Upper lobe of right lung (tissue), 1 donor: ENCODE measurements around the gene LGALS1. TPM values are rescaled to one million over a fixed set of nuclear protein-coding genes. Genes with fewer than 3 reads are reported as not detected.

Experiments
- ATAC-seq: fragments of 200-7000 bp; cut with Tn5 transposase; one replicate; pipeline ENCODE4 v1.9.1; 2020; ENCODE audit warnings: mild to moderate bottlenecking, moderate library complexity
- DNase-seq: peaks from one replicate; pipeline ENCODE4 v3.0.0-alpha.2; 2020
- H3K27ac ChIP-seq: fragments of 200-600 bp; one replicate; pipeline ENCODE4 v1.8.0; 2022
- H3K27me3 ChIP-seq: fragments of 200-600 bp; one replicate; pipeline ENCODE4 v1.8.0; 2022; ENCODE audit warnings: mild to moderate bottlenecking
- H3K36me3 ChIP-seq: fragments of 200-600 bp; one replicate; pipeline ENCODE4 v1.8.0; 2022
- H3K4me1 ChIP-seq: fragments of 200-600 bp; one replicate; pipeline ENCODE4 v1.8.0; 2022
- H3K4me3 ChIP-seq: fragments of 200-600 bp; one replicate; pipeline ENCODE4 v1.8.0; 2022; ENCODE audit warnings: mild to moderate bottlenecking
- H3K9me3 ChIP-seq: fragments of 200-600 bp; one replicate; pipeline ENCODE4 v1.8.0; 2022
- intact Hi-C: fragments of 100-400 bp; cut with DNase I; formaldehyde crosslinking; loops from one replicate; pipeline ENCODE4 v1.11.0; 2022
- total RNA-seq: library from RNA; stranded (reverse); fragmentation: NEBNext Ultra II Directional; extraction: Animal tissue kit (Norgen Biotek cat#: 25700); gene quantifications from one replicate; pipeline ENCODE4 v1.2.1, GENCODE V29; 2021
- TF ChIP-seq, protein P1 (sequence below): fragments of 200-600 bp; IDR thresholded peaks from one replicate; pipeline ENCODE4 v1.8.0; 2022; ENCODE audit warnings: antibody characterized with exemption
- donor health status: DM: no; HTN: yes; CAD: no; lungs with severe emphysema.

Gene LGALS1
- total RNA-seq, 1 donor from 2014 or later: 340 TPM

DNA sequence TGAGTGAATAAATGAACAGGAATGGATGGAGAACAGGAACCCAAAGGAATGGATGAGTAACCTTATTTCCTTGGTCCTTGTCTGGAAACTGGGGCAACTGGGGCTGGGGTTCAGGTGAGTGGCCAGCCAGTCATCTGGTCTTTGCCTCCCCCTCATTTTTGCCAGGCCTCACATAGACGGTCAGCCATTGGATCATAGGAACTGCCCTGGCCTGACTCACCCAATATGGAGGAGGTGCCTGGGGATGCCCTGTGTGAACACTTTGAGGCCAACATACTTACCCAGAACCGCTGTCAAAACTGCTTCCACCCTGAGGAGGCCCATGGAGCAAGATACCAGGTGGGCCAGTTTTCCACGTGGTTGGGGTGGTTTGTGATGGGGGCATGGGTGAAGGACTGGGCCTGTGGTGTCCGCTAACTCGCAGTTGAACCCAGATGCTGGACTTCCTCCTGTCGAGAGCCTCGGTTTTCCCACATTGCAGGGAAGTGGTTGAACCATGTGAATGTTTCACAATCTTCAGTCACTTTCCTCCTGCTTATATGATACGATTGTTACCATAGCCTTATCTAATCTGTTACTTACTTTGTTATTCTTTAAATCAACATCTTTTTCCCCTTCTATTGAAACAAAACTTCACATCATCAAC, 25.8 kb downstream of the LGALS1 start:
- H3K27ac ChIP-seq: no peak overlapping the region

DNA sequence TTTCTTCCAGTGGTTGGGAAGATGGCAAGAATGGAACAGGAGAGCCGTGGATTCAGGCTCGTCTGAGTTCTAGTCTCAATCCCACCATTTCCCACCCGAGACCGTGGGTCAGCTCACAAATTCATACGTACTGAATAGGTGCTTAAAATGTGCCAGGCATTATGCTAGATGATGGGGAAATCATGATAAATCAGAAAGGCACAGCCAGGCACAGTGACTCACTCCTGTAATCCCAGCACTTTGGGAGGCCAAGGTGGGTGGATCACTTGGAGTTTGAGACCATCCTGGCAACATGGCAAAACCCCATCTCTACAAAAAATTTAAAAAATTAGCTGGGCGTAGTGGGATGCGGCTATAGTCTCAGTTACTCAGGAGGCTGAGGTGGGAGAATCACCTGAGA, 28.5 kb downstream of the LGALS1 start:
- TF ChIP-seq, protein P1, sequence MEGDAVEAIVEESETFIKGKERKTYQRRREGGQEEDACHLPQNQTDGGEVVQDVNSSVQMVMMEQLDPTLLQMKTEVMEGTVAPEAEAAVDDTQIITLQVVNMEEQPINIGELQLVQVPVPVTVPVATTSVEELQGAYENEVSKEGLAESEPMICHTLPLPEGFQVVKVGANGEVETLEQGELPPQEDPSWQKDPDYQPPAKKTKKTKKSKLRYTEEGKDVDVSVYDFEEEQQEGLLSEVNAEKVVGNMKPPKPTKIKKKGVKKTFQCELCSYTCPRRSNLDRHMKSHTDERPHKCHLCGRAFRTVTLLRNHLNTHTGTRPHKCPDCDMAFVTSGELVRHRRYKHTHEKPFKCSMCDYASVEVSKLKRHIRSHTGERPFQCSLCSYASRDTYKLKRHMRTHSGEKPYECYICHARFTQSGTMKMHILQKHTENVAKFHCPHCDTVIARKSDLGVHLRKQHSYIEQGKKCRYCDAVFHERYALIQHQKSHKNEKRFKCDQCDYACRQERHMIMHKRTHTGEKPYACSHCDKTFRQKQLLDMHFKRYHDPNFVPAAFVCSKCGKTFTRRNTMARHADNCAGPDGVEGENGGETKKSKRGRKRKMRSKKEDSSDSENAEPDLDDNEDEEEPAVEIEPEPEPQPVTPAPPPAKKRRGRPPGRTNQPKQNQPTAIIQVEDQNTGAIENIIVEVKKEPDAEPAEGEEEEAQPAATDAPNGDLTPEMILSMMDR: no peak
- H3K27ac ChIP-seq: no peak overlapping the region
- H3K27me3 ChIP-seq: no peaks in the 10 kb centered on the region
- peaks cover 9% of the 10 kb centered on the region for H3K4me1 ChIP-seq
- no peak for DNase-seq
- intact Hi-C loops: no loop called here
- no peak overlapping the region for H3K4me3 ChIP-seq
- no peak for ATAC-seq
- no peaks in the 10 kb centered on the region for H3K9me3 ChIP-seq
- H3K36me3 ChIP-seq: no peaks in the 10 kb centered on the region

More for the DNA sequence above, 25.8 kb downstream of the LGALS1 start:
- Histone ChIP-seq H3K4me3 (no peak overlapping the region), H3K36me3 (no peaks in the 10 kb centered on the region), H3K27me3 (no peaks in the 10 kb centered on the region), H3K9me3 (no peaks in the 10 kb centered on the region), H3K4me1 (peaks cover 18% of the 10 kb centered on the region)
- intact Hi-C loops: no loop called here
- ATAC-seq (peak; percentile 45), DNase-seq (no peak)
- TF ChIP-seq, protein P1: no peak

DNA sequence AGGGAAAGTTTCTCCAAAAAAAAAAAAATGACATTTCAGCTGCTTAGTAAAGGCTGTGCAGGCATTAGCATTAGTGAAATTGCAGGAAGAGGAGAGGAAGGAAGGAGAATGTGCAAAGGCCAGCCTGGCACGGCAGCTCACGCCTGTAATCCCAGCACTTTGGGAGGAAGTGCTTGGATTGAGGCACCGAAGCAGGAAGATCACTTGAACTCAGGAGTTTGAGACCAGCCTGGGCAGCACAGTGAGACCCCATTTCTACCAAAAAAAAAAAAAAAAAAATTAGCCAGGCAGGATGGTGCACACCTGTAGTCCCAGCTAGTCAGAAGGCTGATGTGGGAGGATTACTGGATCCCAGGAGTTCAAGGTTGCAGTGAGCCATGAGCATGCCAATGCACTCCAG, 29.2 kb downstream of the LGALS1 start:
- intact Hi-C loops: no loop called here
- no peak for DNase-seq
- no peak overlapping the region for H3K27ac ChIP-seq
- no peaks in the 10 kb centered on the region for H3K36me3 ChIP-seq
- no peak for ATAC-seq
- TF ChIP-seq, protein P1: no peak
- peaks cover 9% of the 10 kb centered on the region for H3K4me1 ChIP-seq
- H3K9me3 ChIP-seq: no peaks in the 10 kb centered on the region
- no peaks in the 10 kb centered on the region for H3K27me3 ChIP-seq
- H3K4me3 ChIP-seq: no peak overlapping the region

DNA sequence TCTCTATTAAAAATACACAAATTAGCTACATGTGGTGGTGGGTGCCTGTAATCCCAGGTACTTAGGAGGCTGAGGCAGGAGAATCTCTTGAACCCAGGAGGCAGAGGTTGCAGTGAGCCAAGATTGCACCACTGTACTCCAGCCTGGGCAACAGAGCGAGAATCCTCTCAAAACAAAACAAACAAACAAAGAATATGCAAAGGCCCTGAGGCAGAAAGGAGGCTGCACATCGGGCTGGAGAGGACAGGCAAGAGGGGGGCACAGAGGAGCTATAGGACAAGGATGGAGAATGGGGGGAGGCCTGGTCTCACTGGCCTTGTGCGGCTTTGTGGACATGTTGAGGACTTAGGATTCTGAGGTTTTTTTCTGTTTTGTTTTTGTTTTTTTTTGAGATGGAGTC, 29.8 kb downstream of the LGALS1 start:
- no peaks in the 10 kb centered on the region for H3K36me3 ChIP-seq
- no peaks in the 10 kb centered on the region for H3K27me3 ChIP-seq
- intact Hi-C loops: no loop called here
- peaks cover 9% of the 10 kb centered on the region for H3K4me1 ChIP-seq
- no peak overlapping the region for H3K4me3 ChIP-seq
- no peaks in the 10 kb centered on the region for H3K9me3 ChIP-seq
- TF ChIP-seq, protein P1: no peak
- DNase-seq: no peak
- ATAC-seq: no peak
- no peak overlapping the region for H3K27ac ChIP-seq

DNA sequence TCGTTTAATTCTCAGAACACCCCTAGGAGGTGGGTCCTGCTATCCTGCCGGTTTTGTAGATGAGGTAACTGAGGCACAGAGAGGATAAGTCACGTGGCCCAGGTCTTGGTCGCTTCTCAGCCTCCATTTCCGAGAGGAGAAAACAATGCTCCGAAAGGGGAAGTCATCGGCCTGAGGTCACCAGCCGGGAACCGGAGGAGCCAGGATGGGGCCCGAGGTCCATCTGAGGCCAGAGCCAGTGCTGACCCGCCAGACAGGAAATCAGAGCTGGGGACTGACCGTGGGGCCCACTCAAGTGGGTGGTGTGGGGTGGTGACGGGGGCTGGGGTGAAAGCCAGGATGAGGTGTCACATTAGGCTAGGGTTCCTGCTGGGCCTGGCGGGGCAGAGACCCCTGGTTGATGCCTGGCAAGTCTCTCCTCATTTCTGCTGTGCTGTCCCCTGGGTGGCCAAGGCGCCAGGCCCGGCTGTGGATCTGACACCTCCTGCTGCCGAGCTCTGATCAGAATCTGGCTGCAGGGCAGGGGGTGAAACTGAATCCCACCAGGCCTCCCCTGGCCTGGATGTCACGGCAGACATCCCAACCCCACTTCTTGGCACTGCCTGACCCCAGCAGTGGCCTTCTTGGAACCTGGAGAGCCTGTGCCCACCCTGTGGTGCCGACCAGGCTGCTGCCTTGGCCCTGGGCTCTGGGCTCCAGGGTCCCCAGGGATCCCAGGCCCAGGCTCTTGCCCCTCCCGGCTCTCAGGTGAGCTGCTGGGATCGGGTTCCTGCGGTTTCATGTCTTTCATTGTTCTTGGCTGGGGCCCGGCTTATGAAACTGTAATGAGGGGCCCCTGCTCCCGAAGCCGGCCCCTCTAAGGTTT, 33.4 kb downstream of the LGALS1 start:
- intact Hi-C loops: no loop called here
- DNase-seq (no peak), ATAC-seq (peak; percentile 59)
- Histone ChIP-seq H3K9me3 (no peaks in the 10 kb centered on the region), H3K27me3 (no peaks in the 10 kb centered on the region), H3K27ac (no peak overlapping the region), H3K4me1 (no peaks in the 10 kb centered on the region), H3K4me3 (no peak overlapping the region), H3K36me3 (no peaks in the 10 kb centered on the region)
- TF ChIP-seq, protein P1: no peak
